Hypothalamus (tissue), 51 donors: ENCODE measurements around the gene STXBP3.
"Not testable (repeated sequence)": the region's sequence is repeated elsewhere in the genome, so short reads cannot be mapped to it uniquely, and the experiment has no call there.

Source experiments
- DNase-seq, 51 donors: peaks; one replicate each; lab custom pipeline; 2025; lab: John Stamatoyannopoulos, UW

Gene STXBP3

GRCh38 chr1:108746382-108747170, at the start of gene STXBP3:
Gene STXBP3 (plus strand): TSS chr1:108746674. CDS start chr1:108746738, 64 bp downstream.
- DNase-seq: peak; percentile 76 to 99 (median 97)

- DNase-seq: no peak
Observed at GRCh38 chr1:108699375-108700332, 46.8 kb upstream of the STXBP3 start.

- DNase-seq: no peak
Observed at GRCh38 chr1:108701176-108701849, 45.2 kb upstream of the STXBP3 start.

- not testable (repeated sequence) for DNase-seq
Observed at GRCh38 chr1:108702109-108702508, 44.4 kb upstream of the STXBP3 start.

GRCh38 chr1:108703939-108704338, 42.5 kb upstream of the STXBP3 start:
- no peak for DNase-seq

GRCh38 chr1:108704496-108704895, 42.0 kb upstream of the STXBP3 start:
- no peak for DNase-seq

- no peak for DNase-seq
Observed at GRCh38 chr1:108706643-108707042, 39.8 kb upstream of the STXBP3 start.

GRCh38 chr1:108708691-108709660, 37.5 kb upstream of the STXBP3 start:
- no peak for DNase-seq

GRCh38 chr1:108712606-108713150, 33.8 kb upstream of the STXBP3 start, which contains the start of gene FNDC7:
Gene FNDC7 (plus strand): TSS chr1:108712908. CDS start chr1:108712934, 26 bp downstream.
- DNase-seq: no peak

GRCh38 chr1:108715932-108716331, 30.5 kb upstream of the STXBP3 start:
- no peak for DNase-seq

- DNase-seq: peak in 2 of 51 donors; percentile 12 to 21
Observed at GRCh38 chr1:108716437-108717230, 29.8 kb upstream of the STXBP3 start.

- DNase-seq: peak in 4 of 51 donors; percentile 19 to 41 (median 34)
Observed at GRCh38 chr1:108717774-108718316, 28.6 kb upstream of the STXBP3 start.

- peak in 2 of 51 donors; percentile 12 to 60 for DNase-seq
Observed at GRCh38 chr1:108718927-108719655, 27.4 kb upstream of the STXBP3 start.

GRCh38 chr1:108719656-108720435, 26.6 kb upstream of the STXBP3 start:
- peak in 1 of 51 donors; percentile 25 for DNase-seq

- DNase-seq: peak in 2 of 51 donors; percentile 41 to 52
Observed at GRCh38 chr1:108722292-108722691, 24.2 kb upstream of the STXBP3 start.

GRCh38 chr1:108725906-108726305, 20.6 kb upstream of the STXBP3 start:
- no peak for DNase-seq
